Measurements from ENCODE around the gene FKBP14.
"Not testable (repeated sequence)": the region's sequence is repeated elsewhere in the genome, so short reads cannot be mapped to it uniquely, and the experiment has no call there.

Gene FKBP14

DNA sequence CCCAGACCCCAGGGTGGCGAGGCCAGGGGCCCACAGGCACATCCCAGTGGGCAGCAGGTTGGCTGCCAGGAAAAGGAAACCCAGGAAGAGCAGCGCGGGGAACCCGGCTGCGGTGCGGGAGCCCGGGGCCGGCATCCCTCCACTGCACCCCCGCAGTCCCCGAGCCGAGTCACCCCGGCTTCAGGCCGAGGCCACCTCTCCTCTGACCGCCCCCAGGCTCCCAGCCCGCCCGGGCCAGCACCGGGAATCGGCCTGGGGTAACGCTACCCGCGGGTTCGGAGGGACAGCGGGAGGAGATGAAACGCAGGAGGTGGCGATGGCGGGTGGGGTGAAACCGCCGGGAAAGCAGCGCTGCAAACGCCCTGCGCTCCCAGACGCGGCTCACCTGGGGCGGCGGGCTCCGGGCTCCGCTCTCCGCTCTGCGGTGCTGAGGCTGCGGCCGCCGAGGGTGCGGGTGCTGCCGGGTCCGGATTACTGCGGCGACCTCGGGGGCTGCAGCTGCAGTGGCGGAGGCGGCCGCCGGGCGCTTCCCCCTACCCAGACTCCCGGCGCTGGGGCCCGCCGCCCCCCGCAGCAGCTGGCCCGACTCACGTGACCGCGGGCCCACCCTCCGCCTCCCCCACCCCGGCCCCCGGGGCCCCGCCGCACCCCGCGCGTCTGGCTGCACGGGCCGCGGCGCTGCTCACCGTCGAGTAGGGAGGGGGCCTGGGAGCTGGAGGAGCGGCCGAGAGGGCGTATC, 37.1 kb downstream of the FKBP14 start, which contains the start of gene SCRN1:
Gene SCRN1, minus strand, starts transcription at position 545 of the 739 bp plus-strand sequence. CDS start 20,734 bp downstream, outside the sequence.
- no peak for DNase-seq (ENCODE audit: low read depth)

DNA sequence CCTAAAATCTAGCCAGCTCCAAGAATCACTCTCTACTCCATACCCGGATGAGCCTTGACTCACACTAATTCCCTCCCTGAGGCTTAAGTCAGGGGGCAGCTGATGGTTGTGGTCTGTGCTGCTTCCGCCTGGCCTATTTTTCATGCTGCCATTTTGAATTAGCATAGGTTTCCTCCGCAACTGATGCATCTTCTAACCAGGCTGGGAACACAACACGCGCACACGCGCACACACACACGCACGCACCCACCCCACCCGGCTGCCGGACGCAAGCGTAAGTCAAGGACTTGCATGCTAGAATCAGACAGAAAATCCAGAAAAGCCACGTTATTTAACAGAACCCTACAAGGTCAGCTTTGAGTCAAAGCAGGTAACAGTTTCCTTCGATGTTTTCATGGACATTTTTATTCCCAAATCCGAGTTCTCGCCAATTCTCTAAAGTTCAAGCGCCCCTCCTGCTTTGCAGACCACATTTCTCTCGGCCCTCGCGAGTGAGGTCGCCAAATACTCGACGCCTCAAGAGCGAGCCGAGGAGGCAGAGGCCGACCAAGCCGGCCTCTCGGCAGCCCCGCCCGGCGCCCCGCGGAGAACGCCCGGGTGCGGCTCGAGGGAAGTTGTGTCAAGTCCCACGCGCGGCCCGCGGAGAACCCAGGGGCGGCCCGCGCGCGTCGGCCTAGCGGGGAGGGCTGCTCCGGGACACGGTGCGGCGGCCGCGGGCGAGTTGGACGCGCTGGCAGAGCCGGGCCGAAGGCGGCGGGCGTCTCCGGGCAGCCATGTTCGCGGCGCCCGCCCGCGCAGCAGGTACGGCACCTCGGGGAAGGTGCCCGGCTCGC, 37.9 kb downstream of the FKBP14 start:
- DNase-seq (ENCODE audit: low read depth), result no peak

- no peak for DNase-seq (ENCODE audit: low read depth)
Observed at GRCh38 chr7:29987811-29988317, 38.6 kb downstream of the FKBP14 start.

DNA sequence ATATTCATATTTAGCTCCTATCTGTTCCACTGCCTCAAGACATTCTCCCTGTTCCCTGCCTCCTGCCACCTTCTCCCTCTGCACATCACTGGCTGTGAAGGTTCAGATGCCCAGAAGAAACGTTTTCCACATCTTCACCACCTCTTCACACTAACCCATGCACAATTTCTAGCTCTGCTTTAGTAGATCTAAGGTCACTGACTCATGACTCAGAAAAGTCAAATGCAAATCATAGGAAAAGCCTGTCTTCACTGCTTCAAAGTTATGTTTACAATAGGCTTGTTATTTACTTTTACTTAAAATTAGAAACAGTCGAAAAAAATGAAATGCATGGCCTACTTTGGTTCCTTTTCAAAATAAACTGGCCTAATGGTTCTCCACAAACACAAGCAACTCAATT, 39.4 kb downstream of the FKBP14 start:
- no peak for DNase-seq (ENCODE audit: low read depth)

GRCh38 chr7:29980151-29980550, 46.4 kb downstream of the FKBP14 start:
- no peak for DNase-seq (ENCODE audit: low read depth)

GRCh38 chr7:29977886-29978651, 48.4 kb downstream of the FKBP14 start:
- DNase-seq (ENCODE audit: low read depth), result no peak

DNA sequence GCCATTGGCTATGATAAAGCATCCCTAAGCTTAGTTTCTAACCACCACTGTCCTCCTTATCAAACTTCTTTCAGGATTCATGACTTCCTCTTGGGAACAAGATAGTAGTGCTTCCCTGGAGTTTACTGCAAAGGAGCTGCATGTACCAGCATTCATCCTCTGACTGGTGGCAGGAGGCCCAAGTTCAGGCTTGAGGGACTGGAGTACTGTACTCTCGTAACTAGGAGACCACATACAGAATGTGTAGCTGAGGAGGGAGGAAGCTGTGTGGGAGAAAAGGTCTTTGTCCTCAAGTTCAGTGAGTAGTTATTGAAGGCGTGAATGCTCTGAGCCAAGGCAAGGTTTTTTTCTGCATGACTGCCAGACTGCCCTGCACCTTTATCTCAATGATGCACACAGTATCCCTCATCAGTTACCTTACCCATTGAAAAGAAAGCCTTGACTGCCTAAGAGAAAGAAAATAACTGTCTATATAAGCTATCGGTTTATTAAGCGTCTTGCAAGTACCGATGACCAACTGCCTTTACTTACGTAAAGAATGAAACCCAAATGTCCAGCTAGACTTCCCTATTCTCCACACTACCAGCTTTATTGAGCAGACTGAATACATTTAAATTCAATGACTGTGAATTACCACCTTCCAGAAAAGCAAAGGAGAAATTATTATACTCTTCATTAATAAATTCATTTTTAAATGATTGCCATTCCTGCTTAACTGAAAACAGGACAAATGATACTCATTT, 49.7 kb downstream of the FKBP14 start:
- no peak for DNase-seq (ENCODE audit: low read depth)

DNA sequence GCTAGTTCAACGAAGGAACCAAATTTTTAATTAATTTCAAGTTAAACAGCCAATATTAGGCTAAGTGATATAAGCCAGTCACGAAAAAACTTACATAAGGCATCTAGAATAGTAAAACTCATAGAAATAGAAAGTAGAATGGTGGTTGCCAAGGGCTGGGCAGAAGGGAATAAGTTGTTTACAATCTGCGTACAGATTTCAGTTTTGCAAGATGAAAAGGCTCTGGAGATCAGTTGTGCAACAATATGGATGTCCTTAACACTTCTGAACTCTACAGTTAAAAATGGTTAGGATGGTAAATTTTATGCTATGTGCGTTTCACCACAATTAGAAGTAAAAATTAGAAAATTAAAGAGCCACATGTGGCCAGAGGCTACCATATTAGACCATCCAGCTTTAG, 50.2 kb downstream of the FKBP14 start:
- no peak for DNase-seq (ENCODE audit: low read depth)

DNA sequence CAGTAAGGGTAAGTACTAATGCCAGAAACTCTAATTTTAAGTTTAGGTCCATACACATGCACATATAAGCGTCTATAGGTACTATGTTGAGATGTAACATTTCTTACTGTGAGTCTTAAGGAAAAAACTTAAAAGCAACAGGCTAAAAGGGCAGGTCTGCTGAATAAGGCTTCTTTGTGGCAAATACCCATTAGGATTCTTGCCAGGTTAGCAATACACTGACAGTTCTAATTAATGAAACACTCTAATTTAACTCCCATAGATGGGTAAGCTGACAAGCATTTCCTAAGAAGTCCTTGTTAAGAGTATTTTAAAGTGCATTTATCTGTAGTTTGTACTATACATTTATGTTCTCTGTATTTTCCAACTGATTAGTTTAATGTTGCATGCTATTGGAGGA, 50.9 kb downstream of the FKBP14 start:
- DNase-seq (ENCODE audit: low read depth), result no peak

DNA sequence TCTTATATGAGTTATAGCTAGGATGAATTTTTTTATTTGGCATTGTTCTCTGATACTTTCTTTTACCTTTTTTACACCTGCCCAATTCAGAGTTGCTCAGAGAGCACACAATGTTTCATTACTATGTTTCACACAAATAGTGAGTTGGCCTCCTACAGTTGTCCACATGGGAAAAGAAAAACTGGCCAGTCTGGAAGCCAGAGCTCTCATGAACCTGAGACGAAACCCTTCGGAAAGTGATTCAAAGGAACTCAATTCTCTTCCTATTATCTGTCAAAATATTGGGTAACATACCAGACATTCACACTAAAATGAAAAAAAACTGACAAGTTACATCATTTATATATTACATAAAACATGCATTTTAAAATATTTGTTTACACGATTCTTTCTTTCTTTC, 52.2 kb downstream of the FKBP14 start:
- DNase-seq (ENCODE audit: low read depth), result no peak

GRCh38 chr7:29972315-29972669, 54.2 kb downstream of the FKBP14 start:
- DNase-seq (ENCODE audit: low read depth), result no peak

DNA sequence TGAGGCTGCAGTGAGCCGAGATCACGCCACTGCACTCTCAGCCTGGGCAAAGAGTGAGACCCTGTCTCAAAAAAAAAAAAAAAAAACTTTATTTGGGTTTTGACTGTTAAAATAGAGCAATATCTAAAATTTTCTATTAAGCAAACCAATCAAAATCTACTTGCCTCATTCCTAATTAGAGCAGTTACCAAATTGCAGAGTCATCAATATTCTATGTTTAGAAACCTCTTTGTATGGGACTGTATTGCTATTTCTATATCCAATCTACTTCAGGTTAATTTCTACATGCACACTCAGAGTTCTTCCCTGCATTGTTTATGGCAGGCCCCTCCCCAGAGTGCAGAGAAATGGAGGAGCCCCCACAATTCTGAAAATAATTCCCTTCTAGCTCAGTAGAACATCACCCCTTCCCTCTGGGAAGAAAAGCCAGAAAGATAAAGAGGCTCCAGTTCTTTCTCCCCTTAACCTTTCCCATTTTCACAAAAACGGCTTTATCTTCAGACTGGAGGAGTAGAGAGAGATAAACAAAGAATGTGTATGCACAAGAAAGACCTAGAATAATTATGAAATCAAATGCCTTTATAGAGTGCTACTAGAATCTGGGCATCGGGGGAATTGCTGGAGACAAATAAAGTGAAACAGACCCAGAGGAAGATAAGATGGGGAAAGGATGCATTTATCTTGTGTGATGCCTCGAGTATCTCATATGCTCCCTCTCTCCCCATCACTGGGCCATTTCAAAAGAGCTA, 54.8 kb downstream of the FKBP14 start:
- DNase-seq (ENCODE audit: low read depth), result no peak

- no peak for DNase-seq (ENCODE audit: low read depth)
Observed at GRCh38 chr7:29970158-29970557, 56.3 kb downstream of the FKBP14 start.

- no peak for DNase-seq (ENCODE audit: low read depth)
Observed at GRCh38 chr7:29969738-29970137, 56.8 kb downstream of the FKBP14 start.

DNA sequence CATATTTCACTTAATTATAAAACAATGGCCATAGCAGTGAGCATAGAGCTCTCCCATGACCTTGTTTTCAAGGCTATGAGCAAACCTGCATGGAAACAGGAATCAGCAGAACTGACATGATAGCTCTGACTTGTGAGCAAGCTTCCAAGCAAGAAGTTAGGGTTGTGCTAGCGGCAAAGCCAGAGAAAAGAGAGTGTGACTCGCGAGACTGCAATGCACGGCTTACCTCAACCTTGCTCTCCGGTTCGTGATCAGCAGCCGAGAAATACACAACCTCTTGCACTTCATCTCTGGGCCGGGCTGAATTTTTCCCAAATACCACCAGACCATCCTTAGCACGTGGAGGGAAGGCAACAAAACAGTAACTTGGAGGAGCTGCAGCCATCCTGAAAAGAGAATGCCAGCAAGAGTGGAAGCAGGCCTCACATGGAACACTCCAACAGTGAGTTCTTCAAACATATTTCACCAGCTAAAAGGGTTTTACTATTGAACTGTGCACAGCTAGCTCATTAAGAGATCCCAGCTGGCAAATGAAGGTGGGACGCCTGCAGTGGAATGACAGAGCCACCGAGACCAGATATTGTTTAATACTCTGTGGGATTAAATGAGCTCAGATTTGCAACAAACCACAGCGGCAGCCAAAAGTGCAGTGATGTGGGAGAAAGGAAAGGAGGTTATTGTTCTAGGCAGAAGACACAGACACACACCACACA, 57.7 kb downstream of the FKBP14 start:
- DNase-seq (ENCODE audit: low read depth), result no peak

DNA sequence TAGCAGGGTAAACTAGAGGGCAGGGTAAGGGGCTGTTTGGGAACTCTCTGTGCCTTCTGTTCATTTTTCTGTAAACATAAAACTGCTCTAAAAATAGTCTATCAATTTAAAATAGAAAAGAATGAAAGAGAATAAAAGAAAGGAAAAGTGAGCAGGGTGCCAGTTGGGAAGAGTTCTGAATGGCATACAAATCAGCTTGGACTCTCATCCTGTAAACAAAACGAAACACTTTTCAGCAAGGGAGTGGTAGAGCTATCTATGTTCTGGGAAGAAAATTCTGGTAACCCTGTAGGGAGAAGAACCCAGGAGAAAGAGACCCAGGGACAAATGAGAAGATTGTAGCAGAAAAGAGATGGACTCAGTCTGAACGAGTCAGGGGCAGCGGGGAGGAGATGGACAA, 61.5 kb downstream of the FKBP14 start:
- DNase-seq (ENCODE audit: low read depth), result no peak

- DNase-seq (ENCODE audit: low read depth), result no peak
Observed at GRCh38 chr7:29962035-29962434, 64.5 kb downstream of the FKBP14 start.

DNA sequence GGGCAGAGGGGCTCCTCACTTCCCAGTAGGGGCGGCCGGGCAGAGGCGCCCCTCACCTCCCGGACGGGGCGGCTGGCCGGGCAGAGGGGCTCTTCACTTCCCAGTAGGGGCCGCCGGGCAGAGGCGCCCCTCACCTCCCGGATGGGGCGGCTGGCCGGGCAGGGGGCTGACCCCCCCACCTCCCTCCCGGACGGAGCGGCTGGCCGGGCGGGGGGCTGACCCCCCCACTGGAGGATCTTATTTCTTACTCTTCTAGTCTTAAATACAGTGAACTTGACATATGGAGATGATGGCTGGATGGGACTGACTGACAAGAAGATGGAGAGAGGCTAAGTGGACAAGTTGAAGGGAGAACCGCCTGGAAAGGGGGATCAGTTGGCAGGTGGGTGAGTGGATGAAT, 64.9 kb downstream of the FKBP14 start:
- not testable (repeated sequence) for DNase-seq (ENCODE audit: low read depth)
